Transverse colon (tissue), 4 donors: Measurements from ENCODE around the gene TUT7. TPM values are rescaled to one million over a fixed set of nuclear protein-coding genes. Genes with fewer than 3 reads are reported as not detected.

Source experiments
- DNase-seq: peaks from one replicate; pipeline ENCODE4 v3.0.0-alpha.2; 2019
- H3K27ac ChIP-seq, 4 donors: fragments of 200-600 bp; sonication (generic); 2 replicates each; pipeline ENCODE4 v1.5.1; 2016 to 2018; ENCODE audit warnings: inconsistent platforms in 4 of 4
- H3K27me3 ChIP-seq: fragments of 200-600 bp; sonication (generic); 2 replicates; pipeline ENCODE4 v1.5.1; 2017; ENCODE audit warnings: inconsistent platforms
- H3K36me3 ChIP-seq, 4 donors: fragments of 200-600 bp; sonication (generic); 2 replicates each; pipeline ENCODE4 v1.5.1; 2017 to 2019; ENCODE audit warnings: inconsistent platforms in 4 of 4
- H3K4me1 ChIP-seq, 4 donors: fragments of 200-600 bp; sonication (generic); 2 replicates each; pipeline ENCODE4 v1.5.1; 2017 to 2020; ENCODE audit warnings: inconsistent platforms in 4 of 4
- H3K4me3 ChIP-seq, 4 donors: fragments of 200-600 bp; sonication (generic); 1 replicate in 1 of 4; 2 replicates in 3 of 4; pipeline versions ENCODE4 v1.5.1 to v1.6.1; 2017 to 2019; ENCODE audit warnings: inconsistent platforms in 4 of 4
- H3K9me3 ChIP-seq, 2 donors: fragments of 200-600 bp; sonication (generic); 2 replicates each; pipeline ENCODE4 v1.5.1; 2017 to 2019; ENCODE audit warnings: inconsistent platforms in 2 of 2
- CTCF ChIP-seq, 5 experiments: fragments of 200-600 bp in 3 of 5; fragments of 450-650 bp in 2 of 5; sonication (generic) in 3 of 5; IDR thresholded peaks; 1 replicate in 2 of 5; 2 replicates in 3 of 5; pipeline ENCODE4 v1.5.1; 2016 to 2017; ENCODE audit warnings: antibody characterized with exemption in 5 of 5, inconsistent platforms in 3 of 5, mild to moderate bottlenecking in 2 of 5, moderate library complexity in 1 of 5
- EP300 ChIP-seq: sonication (generic); formaldehyde crosslinking; IDR thresholded peaks from one replicate; pipeline ENCODE4 v1.6.1; 2017; ENCODE audit warnings: antibody characterized with exemption, low read depth
- POLR2A ChIP-seq: fragments of 450-650 bp; IDR thresholded peaks from one replicate; pipeline ENCODE4 v1.6.1; 2016; ENCODE audit warnings: antibody characterized with exemption, mild to moderate bottlenecking, moderate library complexity
- POLR2AphosphoS5 ChIP-seq, 3 donors: sonication (generic); formaldehyde crosslinking; IDR thresholded peaks; one replicate each; pipeline ENCODE4 v1.6.1; 2016; ENCODE audit warnings: antibody characterized with exemption in 3 of 3
- WGBS, 2 donors: methylation state at CpG; one replicate each; pipeline ENCODE4 v1.1.5; 2018; ENCODE audit warnings: low coverage in 1 of 2; 5-methylcytosine and 5-hydroxymethylcytosine counted together
- in situ Hi-C, 4 donors: fragments of 200-750 bp; cut with MboI; loops; one replicate each; pipeline versions ENCODE4 v1.15.0 to v1.15.1; 2017; ENCODE audit warnings: low sequenced_read_pairs in 3 of 4, low pct_ligation_motif_present in 1 of 4, low pct_unique_long_range_greater_than_20kb in 1 of 4
- intact Hi-C: fragments of 100-400 bp; cut with DNase I; formaldehyde crosslinking; loops from one replicate; pipeline ENCODE4 v1.15.1; 2023; ENCODE audit warnings: low total_unique reads
- total RNA-seq, 4 donors: library from RNA; depleted of rRNA; stranded (reverse); fragments of >200 nt; gene quantifications; one replicate each; pipeline ENCODE4 v1.1.0, GENCODE V29; 2016

The TUT7 gene
- total RNA-seq, 4 donors from 2014 or later = 29.5 to 72.9 (median 43.0) TPM

GRCh38 chr9:86368871-86369521, 14.8 kb upstream of the TUT7 start:
- H3K27me3 ChIP-seq = no peaks in the 10 kb centered on the region
- H3K27ac ChIP-seq = no peak overlapping the region
- DNase-seq = no peak

GRCh38 chr9:86361176-86361575, 7.0 kb upstream of the TUT7 start:
- 90 to 100% methylated on average over 1 to 3 of the region's 3 CpGs for WGBS, 2 donors
- no peak for TF ChIP-seq EP300
- TF ChIP-seq CTCF (IDR thresholded peaks at IDR 0.05) = no peak
- TF ChIP-seq POLR2AphosphoS5 (IDR thresholded peaks at IDR 0.05) = no peak
- TF ChIP-seq POLR2A = no peak
- Histone ChIP-seq H3K4me1 (no peaks in the 10 kb centered on the region), H3K9me3 (no peaks in the 10 kb centered on the region), H3K36me3 (no peaks in the 10 kb centered on the region), H3K27ac (no peak overlapping the region), H3K27me3 (no peaks in the 10 kb centered on the region), H3K4me3 (no peak overlapping the region)
- in situ Hi-C loops (no loop called here), intact Hi-C loops (no loop called here)
- DNase-seq = no peak

More at GRCh38 chr9:86368871-86369521, 14.8 kb upstream of the TUT7 start:
- intact Hi-C loops (no loop called here), in situ Hi-C loops (no loop called here)
- Histone ChIP-seq H3K4me1 (no peaks in the 10 kb centered on the region), H3K4me3 (no peak overlapping the region), H3K9me3 (peaks cover 10 to 20% of the 10 kb centered on the region in 2 donors), H3K36me3 (no peaks in the 10 kb centered on the region)
- 78 to 86% methylated on average over 3 of the region's 3 CpGs for WGBS, 2 donors
- TF ChIP-seq POLR2A (no peak), POLR2AphosphoS5 (IDR thresholded peaks at IDR 0.05) (no peak), EP300 (no peak)

- WGBS, 2 donors = 65 to 71% methylated on average over 2 to 3 of the region's 3 CpGs
- intact Hi-C loops = no loop called here
- H3K27ac ChIP-seq = no peak overlapping the region
- DNase-seq = no peak
- TF ChIP-seq POLR2A (no peak), CTCF (IDR thresholded peaks at IDR 0.05) (no peak), EP300 (no peak), POLR2AphosphoS5 (IDR thresholded peaks at IDR 0.05) (no peak)
- peaks cover 0 to 8% (median 7%) of the 10 kb centered on the region in 4 donors for H3K4me1 ChIP-seq
- in situ Hi-C loops = no loop called here
- H3K36me3 ChIP-seq = no peaks in the 10 kb centered on the region
- no peaks in the 10 kb centered on the region for H3K27me3 ChIP-seq
- H3K4me3 ChIP-seq = no peak overlapping the region
- no peaks in the 10 kb centered on the region for H3K9me3 ChIP-seq
Observed at GRCh38 chr9:86359151-86359879, 5.1 kb upstream of the TUT7 start.

- intact Hi-C loops = no loop called here
- peaks cover 11 to 22% (median 18%) of the 10 kb centered on the region in 4 donors for H3K4me1 ChIP-seq
- H3K36me3 ChIP-seq = peaks cover 0 to 1% (median 0%) of the 10 kb centered on the region in 4 donors
- WGBS, 2 donors = 78 to 87% methylated on average over 5 of the region's 5 CpGs
- no peak overlapping the region for H3K27ac ChIP-seq
- DNase-seq = no peak
- no peak for TF ChIP-seq POLR2A
- TF ChIP-seq EP300 = no peak
- no peak for TF ChIP-seq CTCF (IDR thresholded peaks at IDR 0.05)
- no peak for TF ChIP-seq POLR2AphosphoS5 (IDR thresholded peaks at IDR 0.05)
- no peaks in the 10 kb centered on the region for H3K9me3 ChIP-seq
- in situ Hi-C loops = no loop called here
- H3K27me3 ChIP-seq = no peaks in the 10 kb centered on the region
- no peak overlapping the region for H3K4me3 ChIP-seq
Observed at GRCh38 chr9:86356871-86357866, 3.0 kb upstream of the TUT7 start.
